GM21737 (cell line): Measurements from ENCODE around the gene CNTNAP4.

Experiments
- ATAC-seq: cut with Tn5 transposase; IDR thresholded peaks from one replicate; pipeline ENCODE4 v1.9.1; 2021; ENCODE audit warnings: mild to moderate bottlenecking, moderate library complexity; ENCODE audit not compliant: unreplicated experiment

Gene CNTNAP4

GRCh38 chr16:76303637-76304314, 26.6 kb downstream of the CNTNAP4 start:
- no peak for ATAC-seq

- ATAC-seq, result no peak
Measured at GRCh38 chr16:76309639-76310335, 32.6 kb downstream of the CNTNAP4 start.

GRCh38 chr16:76311260-76311659, 34.1 kb downstream of the CNTNAP4 start:
- no peak for ATAC-seq

GRCh38 chr16:76318565-76318964, 41.4 kb downstream of the CNTNAP4 start:
- no peak for ATAC-seq

- ATAC-seq, result no peak
Measured at GRCh38 chr16:76329106-76329505, 51.9 kb downstream of the CNTNAP4 start.

GRCh38 chr16:76335180-76335974, 58.2 kb downstream of the CNTNAP4 start:
- no peak for ATAC-seq

GRCh38 chr16:76336112-76336511, 58.9 kb downstream of the CNTNAP4 start:
- ATAC-seq, result no peak

GRCh38 chr16:76338472-76338871, 61.3 kb downstream of the CNTNAP4 start:
- no peak for ATAC-seq

- no peak for ATAC-seq
Measured at GRCh38 chr16:76343769-76344168, 66.6 kb downstream of the CNTNAP4 start.

- no peak for ATAC-seq
Measured at GRCh38 chr16:76345163-76345661, 68.0 kb downstream of the CNTNAP4 start.

- ATAC-seq, result no peak
Measured at GRCh38 chr16:76346210-76346609, 69.0 kb downstream of the CNTNAP4 start.

- ATAC-seq, result no peak
Measured at GRCh38 chr16:76351441-76351840, 74.2 kb downstream of the CNTNAP4 start.

- ATAC-seq, result no peak
Measured at GRCh38 chr16:76360404-76360803, 83.2 kb downstream of the CNTNAP4 start.

- no peak for ATAC-seq
Measured at GRCh38 chr16:76370344-76370743, 93.1 kb downstream of the CNTNAP4 start.

GRCh38 chr16:76371441-76371840, 94.2 kb downstream of the CNTNAP4 start:
- no peak for ATAC-seq

- no peak for ATAC-seq
Measured at GRCh38 chr16:76373998-76374397, 96.8 kb downstream of the CNTNAP4 start.

- ATAC-seq, result no peak
Measured at GRCh38 chr16:76376988-76377387, 99.8 kb downstream of the CNTNAP4 start.

- ATAC-seq, result no peak
Measured at GRCh38 chr16:76378020-76378419, 100.8 kb downstream of the CNTNAP4 start.

- no peak for ATAC-seq
Measured at GRCh38 chr16:76381096-76381495, 103.9 kb downstream of the CNTNAP4 start.

- no peak for ATAC-seq
Measured at GRCh38 chr16:76385601-76386230, 108.5 kb downstream of the CNTNAP4 start.

GRCh38 chr16:76386784-76387183, 109.6 kb downstream of the CNTNAP4 start:
- ATAC-seq, result no peak
